Activated CD8-positive, alpha-beta memory T cell treated with anti-CD3 and anti-CD28 coated beads, Interleukin-2, amount 10 ng/mL, durations not matched to agents 7 days and 5 days (primary cell): ENCODE results near the gene RASSF9. TPM values are rescaled to one million over a fixed set of nuclear protein-coding genes. Genes with fewer than 3 reads are reported as not detected.

ENCODE experiments used
- ATAC-seq: fragments of 150-1000 bp; cut with Tn5 transposase; one replicate; pipeline ENCODE4 v1.10.0; 2021; ENCODE audit warnings: moderate library complexity
- CTCF ChIA-PET: fragments of 350-600 bp; sonication (Branson Sonifier 250); formaldehyde crosslinking; loops from one replicate; lab custom pipeline; 2021; ENCODE audit warnings: antibody characterized with exemption; lab: Charles Lee
- DNase-seq: peaks from one replicate; pipeline ENCODE4 v3.0.0-alpha.2; 2020
- H3K27ac Mint-ChIP-seq: one replicate; pipeline ENCODE4 v1.8.0; 2021; ENCODE audit warnings: mild to moderate bottlenecking, mixed read lengths
- H3K27me3 Mint-ChIP-seq: one replicate; pipeline ENCODE4 v1.8.0; 2021; ENCODE audit warnings: mixed read lengths
- H3K36me3 Mint-ChIP-seq: one replicate; pipeline ENCODE4 v1.8.0; 2021; ENCODE audit warnings: mild to moderate bottlenecking, mixed read lengths
- H3K4me1 Mint-ChIP-seq: one replicate; pipeline ENCODE4 v1.8.0; 2021; ENCODE audit warnings: mixed read lengths
- H3K4me3 Mint-ChIP-seq: one replicate; pipeline ENCODE4 v1.8.0; 2021; ENCODE audit warnings: mild to moderate bottlenecking, moderate library complexity, mixed read lengths
- H3K9me3 Mint-ChIP-seq: one replicate; pipeline ENCODE4 v1.8.0; 2022; ENCODE audit warnings: low read depth, mixed read lengths
- total RNA-seq, 2 experiments: library from RNA; stranded (reverse); gene quantifications; one replicate each; pipeline ENCODE4 v1.2.3, GENCODE V29; 2021

Gene RASSF9
- total RNA-seq, 2 experiments from 2014 or later = not detected

DNA sequence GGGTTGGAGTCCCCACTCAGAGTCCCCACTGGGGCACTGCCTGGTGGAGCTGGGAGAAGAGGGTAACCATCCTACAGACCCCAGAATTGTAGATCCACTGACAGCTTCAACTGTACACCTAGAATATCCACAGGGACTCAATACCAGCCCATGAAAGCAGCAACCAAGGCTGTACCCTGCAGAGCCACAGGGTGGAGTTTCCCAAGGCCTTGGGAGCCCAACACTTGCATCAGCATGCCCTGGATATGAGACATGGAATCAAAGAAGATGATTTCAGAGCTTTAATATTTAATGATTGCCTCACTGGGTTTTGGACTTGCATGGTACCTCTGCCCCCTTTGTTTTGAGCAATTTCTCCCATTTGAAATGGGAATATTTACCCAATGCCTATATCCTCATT, 80.4 kb downstream of the RASSF9 start:
- no peaks in the 10 kb centered on the region for H3K27me3 Mint-ChIP-seq
- ATAC-seq = no peak
- no peaks in the 10 kb centered on the region for H3K9me3 Mint-ChIP-seq
- H3K4me1 Mint-ChIP-seq = no peaks in the 10 kb centered on the region
- DNase-seq = no peak
- H3K27ac Mint-ChIP-seq = no peak overlapping the region
- CTCF ChIA-PET = no interaction called here
- no peak overlapping the region for H3K4me3 Mint-ChIP-seq
- no peaks in the 10 kb centered on the region for H3K36me3 Mint-ChIP-seq

Other genes with a start within 250 kb of the RASSF9 start
- not detected for gene NTS, start 37.9 kb upstream of the RASSF9 start, total RNA-seq